Activated T-helper 2 cell treated with anti-CD3 and anti-CD28 coated beads, Interferon-gamma antibody, Interleukin-2, Interleukin-4, amounts not matched to agents 10 μg/mL and 5 μg/mL and 100 μg/mL, durations not matched to agents 14 hours and 24 hours and 36 hours (primary cell): ENCODE data around the gene TC2N. TPM values are rescaled to one million over a fixed set of nuclear protein-coding genes. Genes with fewer than 3 reads are reported as not detected.

Source experiments
- DNase-seq: peaks from one replicate; pipeline ENCODE4 v3.0.0; 2021; ENCODE audit warnings: low spot score
- H3K27ac Mint-ChIP-seq: one replicate; pipeline ENCODE4 v1.8.0; 2021; ENCODE audit warnings: mixed read lengths
- H3K27me3 Mint-ChIP-seq: one replicate; pipeline ENCODE4 v1.8.0; 2021; ENCODE audit warnings: low read depth, mixed read lengths
- H3K36me3 Mint-ChIP-seq: one replicate; pipeline ENCODE4 v1.8.0; 2021; ENCODE audit warnings: low read depth, mixed read lengths
- H3K4me1 Mint-ChIP-seq: one replicate; pipeline ENCODE4 v1.8.0; 2021; ENCODE audit warnings: low read depth, mixed read lengths
- H3K4me3 Mint-ChIP-seq: one replicate; pipeline ENCODE4 v1.8.0; 2021; ENCODE audit warnings: low read depth, mild to moderate bottlenecking, moderate library complexity, mixed read lengths
- H3K9me3 Mint-ChIP-seq: one replicate; pipeline ENCODE4 v1.8.0; 2021; ENCODE audit warnings: mixed read lengths
- intact Hi-C: fragments of 100-400 bp; cut with micrococcal nuclease; formaldehyde crosslinking; loops from one replicate; pipeline ENCODE4 v1.15.1; 2023
- total RNA-seq: library from RNA; stranded (reverse); gene quantifications from 2 replicates; pipeline ENCODE4 v1.2.3, GENCODE V29; 2022

TC2N gene
- 16.1 and 19.9 TPM in 2 replicates for total RNA-seq

DNA sequence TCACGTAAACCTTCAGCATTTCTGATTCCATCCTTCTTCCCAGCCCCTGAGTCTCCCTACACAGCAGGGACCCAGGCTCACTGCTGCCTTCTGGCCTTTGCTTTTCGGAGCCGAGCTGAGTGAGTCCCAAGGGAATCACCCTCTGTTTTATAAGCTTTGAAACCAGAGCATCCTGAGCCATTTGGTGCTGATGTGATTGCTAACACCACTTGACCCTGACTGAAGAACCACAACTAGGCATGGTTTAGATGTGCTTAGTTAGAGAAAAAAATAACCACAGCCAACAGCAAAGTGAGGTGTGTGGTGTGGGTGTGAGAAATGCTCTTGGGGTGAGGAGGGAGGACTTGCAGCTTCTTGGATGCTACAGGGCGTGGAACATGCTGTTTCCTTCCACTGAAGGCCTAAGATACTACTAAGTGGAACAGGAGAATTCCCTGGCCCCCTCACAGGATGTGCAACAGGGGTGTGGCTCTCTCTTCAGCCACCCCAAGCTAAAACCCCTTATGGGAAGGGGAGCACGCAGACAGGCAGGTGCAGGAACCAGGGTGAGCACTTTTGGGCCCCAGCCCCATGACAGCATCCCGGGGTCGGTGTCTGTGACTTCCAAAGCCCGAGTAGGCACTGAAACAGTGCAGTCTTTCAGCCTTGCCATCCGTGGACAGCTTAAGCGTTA is at the start of gene TC2N:
Gene TC2N (minus strand): TSS at position 221 of the 673 bp plus-strand sequence. CDS start 53,767 bp downstream, outside the sequence.
- Mint-ChIP-seq H3K27ac (peak within 1 kb of the TSS; percentile 95), H3K9me3 (no peaks in the 10 kb centered on the region), H3K36me3 (peaks cover 12% of the 10 kb centered on the region), H3K27me3 (no peaks in the 10 kb centered on the region), H3K4me3 (peak within 1 kb of the TSS; percentile 89), H3K4me1 (peaks cover 86% of the 10 kb centered on the region)
- DNase-seq: peak; percentile 58
- intact Hi-C loops: loop anchor here (2.0 to 10.0 kb wide), 2 partner anchors 173 to 453 kb away; partner anchors contain the start of genes CCDC88C and TRIP11

DNA sequence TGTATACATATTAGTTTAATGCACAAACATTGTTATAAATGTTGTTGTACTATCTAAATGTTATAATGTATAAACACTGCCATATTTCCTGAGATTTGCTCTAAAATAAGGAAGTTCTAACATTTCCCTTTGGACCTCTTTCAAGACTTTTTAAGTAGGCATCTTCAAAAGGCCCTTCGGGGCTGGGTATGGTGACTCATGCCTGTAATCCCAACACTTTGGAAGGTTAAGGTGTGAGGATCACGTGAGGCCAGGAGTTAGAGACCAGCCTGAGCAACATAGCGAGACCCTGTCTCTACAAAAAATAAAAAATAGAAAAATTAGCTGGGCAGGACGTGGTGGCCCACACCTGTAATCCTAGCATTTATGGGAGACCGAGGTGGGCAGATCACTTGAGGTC is 44.7 kb upstream of the TC2N start:
- intact Hi-C loops: loop anchor here (5.0 kb wide), 1 partner anchor 260 kb away; no protein-coding TSS in a partner anchor
- Mint-ChIP-seq H3K4me3 (no peak overlapping the region), H3K9me3 (peaks cover 3% of the 10 kb centered on the region), H3K27ac (no peak overlapping the region), H3K4me1 (peaks cover 15% of the 10 kb centered on the region), H3K27me3 (peaks cover 2% of the 10 kb centered on the region), H3K36me3 (no peaks in the 10 kb centered on the region)
- no peak for DNase-seq

DNA sequence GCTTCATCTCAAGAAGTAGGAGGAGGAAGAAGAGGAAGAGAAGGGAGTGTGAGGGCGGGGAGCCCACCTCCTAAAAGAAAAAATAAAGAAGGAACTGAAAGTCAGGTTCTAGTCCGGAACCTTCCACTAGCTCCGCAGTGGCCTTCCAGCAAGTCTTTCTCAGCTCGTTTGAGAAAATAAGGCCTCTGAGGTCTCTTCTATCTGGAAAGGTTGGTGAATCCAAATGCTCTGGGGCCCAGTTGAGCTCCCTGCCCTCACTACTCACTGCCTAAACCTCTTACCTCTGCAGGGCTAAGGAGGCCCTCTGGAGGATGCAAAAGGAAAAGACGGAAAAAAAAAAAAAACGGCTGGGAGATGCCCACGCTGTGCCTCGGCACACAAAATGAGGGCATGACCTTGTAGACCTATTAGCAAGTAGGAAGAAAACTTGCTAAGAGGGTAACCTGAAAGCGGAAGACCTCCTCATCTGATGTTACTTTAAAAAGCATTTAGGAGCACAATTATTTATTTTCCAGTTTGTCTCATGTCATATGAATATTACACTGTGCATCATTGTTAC is 44.2 kb upstream of the TC2N start:
- Mint-ChIP-seq H3K9me3 (peaks cover 3% of the 10 kb centered on the region), H3K4me1 (peaks cover 15% of the 10 kb centered on the region), H3K27me3 (peaks cover 2% of the 10 kb centered on the region), H3K4me3 (no peak overlapping the region), H3K27ac (peak overlapping the region; percentile 21), H3K36me3 (no peaks in the 10 kb centered on the region)
- DNase-seq: peak; percentile 31
- intact Hi-C loops: loop anchor here (5.0 kb wide), 1 partner anchor 259 kb away; no protein-coding TSS in a partner anchor

DNA sequence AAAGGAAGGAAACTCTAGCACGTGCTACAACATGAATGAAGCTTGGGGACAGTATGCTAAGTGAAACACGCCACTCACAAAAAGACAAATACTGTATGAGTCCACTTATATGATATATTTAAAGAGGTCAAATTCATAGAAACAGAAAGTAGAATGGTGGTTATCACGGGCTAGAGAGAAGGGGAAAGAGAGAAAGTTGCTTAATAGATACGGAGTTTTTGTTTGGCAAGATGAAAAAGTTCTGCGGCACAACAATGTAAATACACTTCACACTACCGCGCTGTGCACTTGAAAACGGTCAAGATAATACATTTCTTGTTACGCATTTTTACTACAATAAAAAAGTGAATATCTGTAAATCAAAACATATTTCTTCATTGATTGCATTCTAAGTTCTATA is 42.9 kb upstream of the TC2N start:
- intact Hi-C loops: loop anchor here (5.0 kb wide), 1 partner anchor 258 kb away; no protein-coding TSS in a partner anchor
- DNase-seq: no peak
- Mint-ChIP-seq H3K9me3 (no peaks in the 10 kb centered on the region), H3K4me1 (peaks cover 14% of the 10 kb centered on the region), H3K4me3 (no peak overlapping the region), H3K27ac (peak overlapping the region; percentile 42), H3K36me3 (no peaks in the 10 kb centered on the region), H3K27me3 (peaks cover 2% of the 10 kb centered on the region)

DNA sequence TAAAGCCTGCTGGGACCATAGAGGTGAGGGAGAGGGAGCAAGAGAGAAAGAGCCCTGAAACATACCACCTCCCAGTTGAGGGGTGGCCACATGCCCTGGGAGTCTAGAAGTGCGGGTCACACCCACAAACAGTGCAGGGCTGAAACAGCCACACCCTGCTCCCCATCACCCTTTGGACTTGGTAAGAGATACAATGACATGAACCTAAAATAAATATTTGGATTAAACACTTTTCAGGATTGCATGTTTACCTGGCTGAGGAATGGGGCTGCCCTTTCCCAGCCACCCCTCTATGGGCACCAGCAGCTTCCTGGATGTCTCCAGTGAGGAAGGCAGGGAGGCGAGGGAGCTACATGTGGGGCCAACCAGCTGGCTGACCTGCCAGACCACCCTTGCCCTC is 39.0 kb upstream of the TC2N start:
- H3K9me3 Mint-ChIP-seq: no peaks in the 10 kb centered on the region
- no peak for DNase-seq
- peaks cover 2% of the 10 kb centered on the region for H3K27me3 Mint-ChIP-seq

DNA sequence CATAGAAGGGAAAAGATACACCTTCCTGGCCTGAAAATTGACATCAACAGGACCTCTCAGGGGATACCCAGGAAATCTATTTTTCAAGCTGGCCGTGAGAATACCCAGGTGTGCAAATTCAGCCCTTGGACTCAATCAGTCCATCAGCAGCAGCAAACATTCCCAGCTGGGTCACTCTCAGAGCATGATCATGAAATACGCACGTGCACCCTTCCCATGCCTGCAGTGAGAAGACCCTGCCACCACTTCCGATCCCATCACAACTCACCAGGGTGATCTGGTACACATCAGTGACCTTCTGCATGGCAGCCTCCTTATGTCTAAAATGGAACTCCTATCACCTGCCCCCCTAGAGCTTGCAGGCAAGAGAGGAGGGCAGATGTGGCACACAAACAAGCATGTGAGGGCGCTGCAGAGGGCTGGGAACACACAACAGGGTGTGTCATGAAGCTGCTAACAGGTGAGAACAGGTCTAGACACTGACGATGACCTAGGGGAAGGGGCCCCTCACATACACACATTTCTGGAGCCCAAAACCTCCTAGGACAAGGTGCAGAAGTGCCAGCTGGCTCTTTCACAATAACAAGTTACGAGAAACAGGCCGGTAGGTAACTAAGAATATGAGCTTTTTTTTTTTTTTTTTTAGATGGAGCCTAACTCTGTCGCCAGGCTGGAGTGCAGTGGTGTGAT is 37.8 kb upstream of the TC2N start:
- peaks cover 2% of the 10 kb centered on the region for H3K4me1 Mint-ChIP-seq
- H3K4me3 Mint-ChIP-seq: no peak overlapping the region
- no peaks in the 10 kb centered on the region for H3K9me3 Mint-ChIP-seq
- intact Hi-C loops: no loop called here
- no peak for DNase-seq
- H3K27me3 Mint-ChIP-seq: peaks cover 2% of the 10 kb centered on the region
- no peak overlapping the region for H3K27ac Mint-ChIP-seq
- no peaks in the 10 kb centered on the region for H3K36me3 Mint-ChIP-seq

More for the DNA sequence above, 39.0 kb upstream of the TC2N start:
- intact Hi-C loops: no loop called here
- Mint-ChIP-seq H3K36me3 (no peaks in the 10 kb centered on the region), H3K4me3 (no peak overlapping the region), H3K27ac (no peak overlapping the region), H3K4me1 (peaks cover 10% of the 10 kb centered on the region)

DNA sequence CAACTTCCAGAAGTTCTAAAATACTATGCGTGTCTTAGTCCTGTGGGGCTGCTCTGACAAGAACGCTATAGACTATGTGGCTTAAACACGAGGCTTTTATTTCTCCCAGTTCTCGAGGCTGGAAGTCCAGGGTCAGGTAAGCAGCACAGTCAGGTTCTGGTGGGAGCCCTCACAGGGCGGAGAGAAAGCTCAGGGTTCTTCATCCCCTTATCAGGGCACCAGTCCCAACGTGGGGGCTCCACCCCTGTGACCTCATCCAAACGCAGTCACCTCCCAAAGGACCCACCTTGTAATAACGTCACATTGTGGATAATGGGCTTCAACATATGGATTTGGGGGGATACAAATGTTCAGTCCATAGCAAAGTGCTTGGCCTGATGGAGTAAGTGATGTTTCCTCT is 37.1 kb upstream of the TC2N start:
- Mint-ChIP-seq H3K27me3 (peaks cover 2% of the 10 kb centered on the region), H3K36me3 (no peaks in the 10 kb centered on the region), H3K9me3 (no peaks in the 10 kb centered on the region)

DNA sequence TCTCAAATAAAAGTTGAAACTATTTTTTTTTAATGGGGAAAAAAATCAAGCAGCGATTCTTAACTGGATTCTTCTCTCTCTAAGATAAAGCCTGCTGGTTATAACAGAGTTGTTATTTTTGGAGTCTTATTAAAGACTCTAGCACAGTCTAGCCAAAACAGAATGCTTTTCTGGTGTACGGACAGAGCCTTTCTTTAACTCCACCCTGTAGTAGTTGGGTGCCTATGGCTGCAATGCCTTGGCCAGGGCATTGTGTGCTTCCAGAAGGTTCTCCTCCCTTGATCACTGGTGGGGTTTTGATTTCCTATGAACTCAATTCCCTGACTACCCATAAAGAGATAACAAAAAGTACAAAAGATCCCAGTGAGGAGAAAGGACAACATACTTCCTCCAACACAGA is 35.7 kb upstream of the TC2N start:
- H3K27ac Mint-ChIP-seq: no peak overlapping the region
- H3K36me3 Mint-ChIP-seq: no peaks in the 10 kb centered on the region
- no peak overlapping the region for H3K4me3 Mint-ChIP-seq
- H3K4me1 Mint-ChIP-seq: no peaks in the 10 kb centered on the region
- no peak for DNase-seq
- no peaks in the 10 kb centered on the region for H3K9me3 Mint-ChIP-seq
- intact Hi-C loops: no loop called here
- peaks cover 2% of the 10 kb centered on the region for H3K27me3 Mint-ChIP-seq

More for the DNA sequence above, 37.1 kb upstream of the TC2N start:
- Mint-ChIP-seq H3K4me1 (no peaks in the 10 kb centered on the region), H3K27ac (no peak overlapping the region), H3K4me3 (no peak overlapping the region)
- no peak for DNase-seq
- intact Hi-C loops: no loop called here

DNA sequence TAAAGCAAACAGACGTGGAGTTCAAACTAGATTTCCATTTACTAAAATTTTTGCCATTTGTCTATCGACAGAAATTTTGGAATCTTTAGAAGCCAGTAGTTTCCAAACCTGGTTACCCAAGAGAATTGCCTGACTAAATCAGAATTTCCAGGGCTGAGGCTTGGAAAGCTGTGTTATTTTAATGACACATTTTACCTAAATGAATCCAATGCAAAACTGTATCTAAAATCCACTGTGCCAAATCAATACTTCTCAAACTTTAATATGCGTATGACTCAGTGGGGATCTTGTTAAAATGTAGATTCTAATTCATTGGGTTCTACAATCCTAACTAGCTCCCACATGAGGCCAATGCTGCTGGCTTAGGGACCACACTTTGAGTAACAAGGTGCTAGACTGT is 35.0 kb upstream of the TC2N start:
- Mint-ChIP-seq H3K36me3 (no peaks in the 10 kb centered on the region), H3K9me3 (no peaks in the 10 kb centered on the region), H3K27ac (no peak overlapping the region), H3K27me3 (peaks cover under 1% of the 10 kb centered on the region), H3K4me1 (no peaks in the 10 kb centered on the region), H3K4me3 (no peak overlapping the region)
- no peak for DNase-seq
- intact Hi-C loops: no loop called here

DNA sequence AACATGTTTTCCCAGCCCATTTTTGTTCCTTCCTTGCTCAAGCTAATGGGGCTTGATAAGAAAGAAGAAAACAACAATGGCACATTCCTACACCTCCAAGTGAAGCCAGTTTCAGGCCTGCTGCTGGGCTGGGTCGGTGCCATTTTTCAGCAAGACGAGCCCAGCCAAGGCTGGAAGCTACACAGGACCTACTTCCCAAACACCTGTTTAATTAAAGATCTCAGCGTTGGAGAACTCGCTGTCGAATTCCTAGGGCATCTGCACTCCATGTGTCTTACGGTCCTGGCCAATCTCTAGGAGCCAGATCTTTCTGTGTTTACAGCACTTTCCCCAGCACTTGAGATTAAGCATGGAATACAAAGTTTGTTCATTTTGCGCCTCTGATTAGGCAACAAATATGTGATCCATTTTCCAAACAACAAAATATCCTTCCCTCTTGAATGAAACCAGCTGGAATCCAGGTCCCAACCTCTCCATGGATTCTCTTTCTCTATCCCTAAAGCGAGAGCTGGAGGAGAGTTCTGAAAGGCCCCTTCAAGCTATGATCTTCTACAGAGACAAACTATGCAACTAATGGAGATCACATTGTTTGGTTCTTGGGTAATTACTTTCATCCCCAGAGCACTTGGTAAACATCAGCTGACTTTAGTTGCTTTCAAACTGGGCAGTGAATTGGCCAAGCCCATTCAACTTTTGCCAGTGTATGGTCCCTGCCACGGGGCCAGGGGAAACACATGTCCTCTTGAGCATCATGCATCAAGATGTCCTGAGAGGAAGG is 34.3 kb upstream of the TC2N start:
- Mint-ChIP-seq H3K36me3 (no peaks in the 10 kb centered on the region), H3K4me3 (no peak overlapping the region), H3K27me3 (no peaks in the 10 kb centered on the region), H3K27ac (no peak overlapping the region), H3K4me1 (no peaks in the 10 kb centered on the region), H3K9me3 (no peaks in the 10 kb centered on the region)
- intact Hi-C loops: no loop called here
- no peak for DNase-seq

DNA sequence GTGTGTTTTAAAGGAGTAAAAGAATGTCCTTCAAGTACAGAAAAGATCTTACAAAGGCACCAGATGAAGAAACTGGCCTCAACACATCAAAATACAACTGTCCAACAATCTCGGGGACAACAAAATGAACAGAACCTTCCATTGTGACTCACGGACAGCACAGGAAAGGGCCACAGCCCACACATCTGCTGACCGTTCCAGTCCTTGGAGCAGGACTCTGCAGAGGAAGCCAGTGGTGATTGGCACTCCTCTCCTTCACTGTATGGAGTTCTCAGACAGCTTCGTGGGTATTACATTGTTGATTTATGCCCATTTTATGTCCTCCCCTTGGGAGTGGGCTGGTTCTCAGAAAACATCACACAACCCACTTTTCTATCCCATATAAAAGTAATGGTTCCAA is 32.5 kb upstream of the TC2N start:
- Mint-ChIP-seq H3K4me3 (no peak overlapping the region), H3K36me3 (no peaks in the 10 kb centered on the region)

DNA sequence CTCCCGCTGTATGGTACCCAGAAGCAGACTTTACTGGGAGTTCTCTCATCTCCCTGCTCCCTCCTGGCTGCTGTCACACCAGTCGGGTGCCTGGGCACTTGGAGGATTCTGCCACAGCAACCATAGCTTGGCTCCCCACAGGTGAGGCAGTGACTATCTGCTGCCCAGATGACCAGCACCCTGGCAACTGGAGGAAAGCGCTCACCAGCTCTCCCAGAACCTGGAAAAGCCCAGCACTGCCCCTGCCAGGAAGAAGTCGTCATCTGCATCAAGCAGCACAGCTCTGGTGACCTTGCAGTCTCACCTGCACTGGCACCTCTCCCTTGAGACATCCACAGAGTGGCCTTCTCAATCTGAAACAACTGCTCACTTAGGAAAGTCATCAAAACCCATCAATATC is 31.9 kb upstream of the TC2N start:
- intact Hi-C loops: no loop called here
- H3K4me1 Mint-ChIP-seq: no peaks in the 10 kb centered on the region
- H3K9me3 Mint-ChIP-seq: no peaks in the 10 kb centered on the region
- no peak overlapping the region for H3K27ac Mint-ChIP-seq
- no peaks in the 10 kb centered on the region for H3K27me3 Mint-ChIP-seq
- no peak overlapping the region for H3K4me3 Mint-ChIP-seq
- no peak for DNase-seq
- no peaks in the 10 kb centered on the region for H3K36me3 Mint-ChIP-seq

More for the DNA sequence above, 32.5 kb upstream of the TC2N start:
- no peak for DNase-seq
- no peak overlapping the region for H3K27ac Mint-ChIP-seq
- H3K27me3 Mint-ChIP-seq: no peaks in the 10 kb centered on the region
- H3K4me1 Mint-ChIP-seq: no peaks in the 10 kb centered on the region
- H3K9me3 Mint-ChIP-seq: no peaks in the 10 kb centered on the region
- intact Hi-C loops: no loop called here
